Upper lobe of left lung (tissue), 6 donors: Measurements from ENCODE around the gene SORD. TPM values are rescaled to one million over a fixed set of nuclear protein-coding genes. Genes with fewer than 3 reads are reported as not detected.

Experiments
- ATAC-seq, 2 donors: fragments of 200-7000 bp; cut with Tn5 transposase; one replicate each; pipeline ENCODE4 v1.9.1; 2022; ENCODE audit warnings: mild to moderate bottlenecking in 2 of 2, moderate library complexity in 2 of 2; ENCODE audit not compliant: low FRiP score in 2 of 2
- DNase-seq, 2 donors: peaks; one replicate each; pipeline ENCODE4 v3.0.0-alpha.2; 2019 to 2020
- H3K27ac ChIP-seq, 4 donors: fragments of 200-600 bp; sonication (generic); one replicate each; pipeline ENCODE4 v1.5.1; 2016 to 2019
- H3K27me3 ChIP-seq, 4 donors: fragments of 200-600 bp; sonication (generic); one replicate each; pipeline ENCODE4 v1.5.1; 2017 to 2019
- H3K36me3 ChIP-seq, 4 donors: fragments of 200-600 bp; sonication (generic); one replicate each; pipeline ENCODE4 v1.5.1; 2016 to 2019
- H3K4me1 ChIP-seq, 4 donors: fragments of 200-600 bp; sonication (generic); one replicate each; pipeline ENCODE4 v1.5.1; 2018 to 2019
- H3K4me3 ChIP-seq, 4 donors: fragments of 200-600 bp; sonication (generic); one replicate each; pipeline ENCODE4 v1.5.1; 2017 to 2019; ENCODE audit warnings: mild to moderate bottlenecking in 2 of 4, moderate library complexity in 1 of 4
- H3K9me3 ChIP-seq, 4 donors: fragments of 200-600 bp; sonication (generic); one replicate each; pipeline ENCODE4 v1.5.1; 2018 to 2019
- EP300 ChIP-seq, 4 donors: sonication (generic); formaldehyde crosslinking; IDR thresholded peaks; one replicate each; pipeline ENCODE4 v1.5.1; 2017; ENCODE audit warnings: antibody characterized with exemption in 4 of 4, control low read depth in 2 of 4
- POLR2A ChIP-seq, 4 donors: fragments of 450-650 bp; IDR thresholded peaks; one replicate each; pipeline ENCODE4 v1.5.1; 2016 to 2017; ENCODE audit warnings: antibody characterized with exemption in 4 of 4, mild to moderate bottlenecking in 2 of 4
- POLR2AphosphoS5 ChIP-seq, 2 donors: sonication (generic); formaldehyde crosslinking; IDR thresholded peaks; one replicate each; pipeline ENCODE4 v1.5.1; 2017; ENCODE audit warnings: antibody characterized with exemption in 2 of 2
- WGBS, 2 donors: methylation state at CpG; one replicate each; pipeline ENCODE4 v1.1.5; 2017 to 2018; 5-methylcytosine and 5-hydroxymethylcytosine counted together
- total RNA-seq, 6 donors: library from RNA; depleted of rRNA in 4 of 6; stranded (reverse); fragments of >200 nt in 4 of 6; gene quantifications; one replicate each; pipeline versions ENCODE4 v1.1.0 to v1.2.1, GENCODE V29; 2016 to 2021
- TF ChIP-seq, protein P1 (sequence below), 6 experiments: fragments of 450-650 bp in 4 of 6; fragments of 200-600 bp in 2 of 6; sonication (generic) in 2 of 6; IDR thresholded peaks; one replicate each; pipeline ENCODE4 v1.5.1; 2016 to 2019; ENCODE audit warnings: antibody characterized with exemption in 6 of 6
- donor health status: DM: no; HTN: no; CAD: no; lungs with moderate emphysema.
- donor health status: DM: no; HTN: yes; CAD: no; lungs with severe emphysema.

The SORD gene
- total RNA-seq, 6 donors from 2014 or later: 4.6 to 11.5 (median 9.3) TPM

DNA sequence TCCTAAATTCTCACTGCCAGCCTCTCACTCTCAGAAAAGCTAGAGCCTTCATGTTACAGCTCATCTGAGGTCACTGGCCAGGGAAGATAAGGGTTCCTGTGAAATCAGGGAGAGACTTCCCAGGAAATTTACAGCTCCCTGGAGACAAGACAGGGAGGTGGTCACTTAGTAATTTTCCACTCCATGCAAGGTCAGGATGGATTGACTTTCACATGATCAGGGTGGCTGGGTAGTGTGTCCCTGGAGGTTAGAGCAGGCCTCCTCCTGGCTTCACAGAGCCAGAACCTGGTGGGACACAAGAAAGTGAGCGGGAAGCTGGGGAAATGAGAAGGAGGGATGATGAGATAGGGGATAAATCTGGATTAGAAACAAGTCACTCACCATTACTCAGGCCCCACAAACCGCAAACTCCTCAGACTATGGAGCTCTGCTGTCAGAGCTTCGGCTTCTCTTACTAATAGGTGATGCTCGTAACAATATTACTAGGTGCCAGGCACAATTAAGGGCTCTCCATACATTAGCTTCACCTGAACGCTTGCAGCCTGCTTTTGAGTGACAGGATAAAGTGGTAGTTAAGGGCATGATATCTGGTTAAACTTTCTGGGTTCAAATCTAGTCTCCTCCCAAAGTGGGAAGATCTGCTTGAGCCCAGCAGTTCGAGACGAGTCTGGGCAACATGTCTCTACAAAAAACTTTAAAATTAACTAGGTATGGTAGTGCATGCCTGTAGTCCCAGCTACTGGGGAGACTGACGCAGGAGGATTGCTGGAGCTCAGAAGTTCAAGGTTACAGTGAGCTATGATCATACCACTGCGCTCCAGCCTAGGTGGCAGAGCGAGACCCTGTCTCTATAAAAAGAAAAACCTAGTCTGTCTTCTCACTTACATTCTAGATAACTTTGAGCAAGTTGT lies 66.1 kb downstream of the SORD start:
- H3K27me3 ChIP-seq: no peaks in the 10 kb centered on the region
- H3K27ac ChIP-seq: no peak overlapping the region
- peak in 1 of 2 donors; percentile 61 for ATAC-seq
- TF ChIP-seq EP300 (IDR thresholded peaks at IDR 0.05): no peak
- no peak for TF ChIP-seq POLR2A (IDR thresholded peaks at IDR 0.05)
- TF ChIP-seq, protein P1, sequence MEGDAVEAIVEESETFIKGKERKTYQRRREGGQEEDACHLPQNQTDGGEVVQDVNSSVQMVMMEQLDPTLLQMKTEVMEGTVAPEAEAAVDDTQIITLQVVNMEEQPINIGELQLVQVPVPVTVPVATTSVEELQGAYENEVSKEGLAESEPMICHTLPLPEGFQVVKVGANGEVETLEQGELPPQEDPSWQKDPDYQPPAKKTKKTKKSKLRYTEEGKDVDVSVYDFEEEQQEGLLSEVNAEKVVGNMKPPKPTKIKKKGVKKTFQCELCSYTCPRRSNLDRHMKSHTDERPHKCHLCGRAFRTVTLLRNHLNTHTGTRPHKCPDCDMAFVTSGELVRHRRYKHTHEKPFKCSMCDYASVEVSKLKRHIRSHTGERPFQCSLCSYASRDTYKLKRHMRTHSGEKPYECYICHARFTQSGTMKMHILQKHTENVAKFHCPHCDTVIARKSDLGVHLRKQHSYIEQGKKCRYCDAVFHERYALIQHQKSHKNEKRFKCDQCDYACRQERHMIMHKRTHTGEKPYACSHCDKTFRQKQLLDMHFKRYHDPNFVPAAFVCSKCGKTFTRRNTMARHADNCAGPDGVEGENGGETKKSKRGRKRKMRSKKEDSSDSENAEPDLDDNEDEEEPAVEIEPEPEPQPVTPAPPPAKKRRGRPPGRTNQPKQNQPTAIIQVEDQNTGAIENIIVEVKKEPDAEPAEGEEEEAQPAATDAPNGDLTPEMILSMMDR (IDR thresholded peaks at IDR 0.05): no peak
- no peak for TF ChIP-seq POLR2AphosphoS5 (IDR thresholded peaks at IDR 0.05)
- no peaks in the 10 kb centered on the region for H3K9me3 ChIP-seq
- 81 to 85% methylated on average over 10 of the region's 10 CpGs for WGBS, 2 donors
- H3K4me1 ChIP-seq: no peaks in the 10 kb centered on the region
- H3K36me3 ChIP-seq: no peaks in the 10 kb centered on the region
- no peak for DNase-seq
- no peak overlapping the region for H3K4me3 ChIP-seq

DNA sequence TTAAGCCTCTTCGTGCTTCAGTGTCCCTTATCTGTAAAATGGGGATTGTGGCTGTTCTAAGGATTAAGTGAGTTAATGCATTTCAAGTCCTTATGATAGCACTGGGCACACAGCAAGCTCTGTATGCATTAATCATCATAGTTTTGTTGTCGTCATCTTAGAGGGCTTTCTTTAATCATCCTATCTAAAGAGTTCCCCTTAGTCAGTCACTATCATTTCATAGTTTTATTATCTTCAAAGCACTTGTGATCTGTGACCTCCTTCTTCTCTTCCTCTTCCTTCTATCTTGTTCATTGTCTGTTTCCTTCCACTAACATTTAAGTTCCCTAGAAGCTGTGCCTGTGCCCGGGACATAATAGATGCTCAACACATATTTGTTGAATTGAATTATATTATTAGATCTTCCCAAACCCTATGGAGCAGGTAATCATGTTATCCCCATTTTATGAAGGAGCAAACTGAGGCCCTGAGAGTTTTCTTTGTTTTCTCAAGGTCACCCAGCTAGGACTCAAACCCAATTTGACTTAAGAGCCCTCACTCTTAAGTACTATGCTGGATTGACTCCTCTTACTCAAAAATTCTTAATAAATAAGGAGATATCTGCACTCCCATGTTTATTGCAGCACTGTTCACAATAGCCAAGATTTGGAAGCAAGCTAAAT lies 66.8 kb downstream of the SORD start:
- WGBS, 2 donors: 46 to 51% methylated on average over 3 of the region's 3 CpGs
- Histone ChIP-seq H3K4me1 (no peaks in the 10 kb centered on the region), H3K27ac (no peak overlapping the region), H3K36me3 (no peaks in the 10 kb centered on the region), H3K27me3 (no peaks in the 10 kb centered on the region), H3K4me3 (no peak overlapping the region), H3K9me3 (no peaks in the 10 kb centered on the region)
- TF ChIP-seq EP300 (IDR thresholded peaks at IDR 0.05) (no peak), POLR2AphosphoS5 (IDR thresholded peaks at IDR 0.05) (no peak), POLR2A (IDR thresholded peaks at IDR 0.05) (no peak)
- TF ChIP-seq, protein P1 (IDR thresholded peaks at IDR 0.05): no peak
- DNase-seq: no peak
- no peak for ATAC-seq

DNA sequence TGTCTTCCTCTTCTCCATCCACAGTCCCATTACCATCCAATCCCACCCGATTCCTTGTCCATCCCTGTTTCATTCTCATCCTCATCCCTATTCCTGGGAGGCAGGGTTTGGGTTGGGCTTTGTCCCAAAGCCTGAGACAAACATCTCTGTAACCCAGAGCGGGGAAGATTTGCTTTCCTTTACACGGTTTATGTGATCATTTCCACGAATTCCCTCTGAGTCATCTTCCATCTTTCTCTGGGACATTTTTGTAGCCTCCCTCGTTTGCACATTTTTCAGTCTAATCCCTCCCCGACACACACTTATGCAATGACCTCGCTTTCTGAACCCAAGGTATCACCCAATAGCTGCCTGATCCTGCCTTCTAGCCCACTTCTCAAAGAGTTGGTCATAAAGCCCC lies 68.2 kb downstream of the SORD start:
- WGBS, 2 donors: 61 to 62% methylated on average over 7 of the region's 7 CpGs

DNA sequence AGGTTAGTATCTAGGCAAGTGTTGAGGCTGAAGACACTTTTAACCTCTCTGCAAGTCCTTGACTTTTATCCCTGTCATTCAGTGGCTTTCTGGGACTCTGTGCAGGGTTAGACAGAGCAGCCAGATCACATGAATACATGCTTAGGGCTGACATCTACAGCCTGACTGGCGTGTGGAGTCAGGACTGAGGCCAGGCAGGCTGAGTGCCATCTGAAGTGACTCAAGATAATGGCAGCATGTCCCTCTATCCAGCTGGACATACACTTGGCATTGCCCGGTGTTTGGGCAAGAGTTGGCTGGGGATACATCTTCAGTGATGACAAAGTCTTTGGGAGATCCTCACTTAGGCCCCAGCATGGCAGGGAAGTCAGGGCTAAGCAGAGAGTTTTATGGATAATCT lies 68.6 kb downstream of the SORD start:
- no peak for ATAC-seq
- H3K27ac ChIP-seq: no peak overlapping the region

More for the DNA sequence above, 68.2 kb downstream of the SORD start:
- Histone ChIP-seq H3K36me3 (no peaks in the 10 kb centered on the region), H3K4me1 (no peaks in the 10 kb centered on the region), H3K4me3 (no peak overlapping the region), H3K27ac (no peak overlapping the region), H3K27me3 (no peaks in the 10 kb centered on the region), H3K9me3 (no peaks in the 10 kb centered on the region)
- no peak for DNase-seq
- peak in 1 of 2 donors; percentile 56 for ATAC-seq
- TF ChIP-seq EP300 (IDR thresholded peaks at IDR 0.05) (no peak), POLR2AphosphoS5 (IDR thresholded peaks at IDR 0.05) (no peak), POLR2A (IDR thresholded peaks at IDR 0.05) (no peak)
- TF ChIP-seq, protein P1 (IDR thresholded peaks at IDR 0.05): no peak

More for the DNA sequence above, 68.6 kb downstream of the SORD start:
- H3K36me3 ChIP-seq: no peaks in the 10 kb centered on the region
- no peaks in the 10 kb centered on the region for H3K9me3 ChIP-seq
- no peak for TF ChIP-seq EP300 (IDR thresholded peaks at IDR 0.05)
- TF ChIP-seq POLR2AphosphoS5 (IDR thresholded peaks at IDR 0.05): no peak
- no peak for TF ChIP-seq POLR2A (IDR thresholded peaks at IDR 0.05)
- TF ChIP-seq, protein P1 (IDR thresholded peaks at IDR 0.05): no peak
- no peak for DNase-seq
- no peaks in the 10 kb centered on the region for H3K4me1 ChIP-seq
- 86 to 88% methylated on average over 1 to 2 of the region's 2 CpGs for WGBS, 2 donors
- no peak overlapping the region for H3K4me3 ChIP-seq
- H3K27me3 ChIP-seq: no peaks in the 10 kb centered on the region
